CD4-positive, CD25-positive, alpha-beta regulatory T cell (primary cell): ENCODE measurements around the gene B3GNT8. TPM values are rescaled to one million over a fixed set of nuclear protein-coding genes. Genes with fewer than 3 reads are reported as not detected.

Experiments
- ATAC-seq, 2 donors: fragments of 150-1000 bp; cut with Tn5 transposase; one replicate each; pipeline ENCODE4 v1.10.0; 2021; ENCODE audit warnings: low read depth in 2 of 2, moderate number of reproducible peaks in 2 of 2, moderate library complexity in 1 of 2
- DNase-seq, 3 donors: peaks; one replicate each; pipeline versions ENCODE4 v3.0.0 to v3.0.0-alpha.2; 2012 to 2022; ENCODE audit warnings: mixed read lengths in 1 of 3
- H3K27ac ChIP-seq: one replicate; pipeline ENCODE4 v1.7.0; 2013; ENCODE audit warnings: mild to moderate bottlenecking, low read length; ENCODE audit not compliant: insufficient read depth, poor library complexity, severe bottlenecking
- H3K27me3 ChIP-seq: one replicate; pipeline ENCODE4 v1.7.0; 2013; ENCODE audit warnings: low read length; ENCODE audit not compliant: control insufficient read depth, insufficient read depth
- H3K36me3 ChIP-seq: one replicate; pipeline ENCODE4 v1.7.0; 2013; ENCODE audit warnings: mild to moderate bottlenecking, low read length, moderate library complexity; ENCODE audit not compliant: control insufficient read depth, insufficient read depth
- H3K4me1 ChIP-seq: 2 replicates; pipeline ENCODE4 v1.7.0; 2013; ENCODE audit warnings: mild to moderate bottlenecking, low read length; ENCODE audit not compliant: insufficient read depth, control insufficient read depth, poor library complexity, severe bottlenecking
- H3K4me3 ChIP-seq: one replicate; pipeline ENCODE4 v1.7.0; 2013; ENCODE audit warnings: low read depth, mild to moderate bottlenecking, low read length, moderate library complexity
- H3K9me3 ChIP-seq, 2 experiments: 1 replicate in 1 of 2; 2 replicates in 1 of 2; pipeline ENCODE4 v1.7.0; 2013; ENCODE audit warnings: low read length in 2 of 2, mild to moderate bottlenecking in 1 of 2, moderate library complexity in 1 of 2; ENCODE audit not compliant: control insufficient read depth in 2 of 2
- H3K27ac Mint-ChIP-seq, 3 donors: one replicate each; pipeline ENCODE4 v1.8.0; 2020 to 2022; ENCODE audit warnings: mild to moderate bottlenecking in 3 of 3, mixed read lengths in 3 of 3, moderate library complexity in 2 of 3
- H3K27me3 Mint-ChIP-seq: one replicate; pipeline ENCODE4 v1.8.0; 2022; ENCODE audit warnings: mild to moderate bottlenecking, mixed read lengths
- H3K36me3 Mint-ChIP-seq: one replicate; pipeline ENCODE4 v1.8.0; 2020; ENCODE audit warnings: mixed read lengths
- H3K4me1 Mint-ChIP-seq, 4 donors: one replicate each; pipeline ENCODE4 v1.8.0; 2020 to 2022; ENCODE audit warnings: mixed read lengths in 4 of 4, mild to moderate bottlenecking in 1 of 4
- H3K4me3 Mint-ChIP-seq, 4 donors: one replicate each; pipeline ENCODE4 v1.8.0; 2020 to 2022; ENCODE audit warnings: mild to moderate bottlenecking in 4 of 4, mixed read lengths in 4 of 4, moderate library complexity in 3 of 4
- H3K9me3 Mint-ChIP-seq, 7 donors: one replicate each; pipeline ENCODE4 v1.8.0; 2020 to 2022; ENCODE audit warnings: mixed read lengths in 7 of 7, mild to moderate bottlenecking in 3 of 7, moderate library complexity in 2 of 7
- polyA plus RNA-seq, 4 donors: library from polyadenylated mRNA; unstranded; fragments of 300-500 nt; fragmentation: Illumina TruSeq; gene quantifications; one replicate each; pipeline ENCODE4 v1.2.3, GENCODE V29; 2021
- total RNA-seq: library from RNA; stranded (reverse); gene quantifications from one replicate; pipeline ENCODE4 v1.2.3, GENCODE V29; 2022

The B3GNT8 gene
- total and polyA plus RNA-seq, 5 donors from 2014 or later, result 0.45 to 1.0 (median 0.67) TPM

- Histone ChIP-seq H3K4me3 (no peak overlapping the region), H3K36me3 (no peaks in the 10 kb centered on the region), H3K27me3 (no peaks in the 10 kb centered on the region), H3K27ac (no peak overlapping the region), H3K9me3 (no peaks in the 10 kb centered on the region), H3K4me1 (peaks cover 9% of the 10 kb centered on the region)
- no peak for ATAC-seq
- H3K27ac Mint-ChIP-seq, result no peak overlapping the region
- H3K27me3 Mint-ChIP-seq, result no peaks in the 10 kb centered on the region
- peak overlapping the region in 1 of 4 donors; percentile 35 for H3K4me3 Mint-ChIP-seq
- DNase-seq, result no peak
- H3K9me3 Mint-ChIP-seq, result no peaks in the 10 kb centered on the region
- peaks cover 10 to 31% (median 20%) of the 10 kb centered on the region in 4 donors for H3K4me1 Mint-ChIP-seq
- peaks cover 15% of the 10 kb centered on the region for H3K36me3 Mint-ChIP-seq
These were observed 23.8 kb downstream of the B3GNT8 start for GRCh38 chr19:41403181-41403970.

GRCh38 chr19:41402010-41402409, 25.2 kb downstream of the B3GNT8 start:
- DNase-seq (no peak), ATAC-seq (no peak)
- Mint-ChIP-seq H3K36me3 (peaks cover 9% of the 10 kb centered on the region), H3K27ac (no peak overlapping the region), H3K27me3 (no peaks in the 10 kb centered on the region), H3K4me3 (peak overlapping the region in 1 of 4 donors; percentile 43), H3K4me1 (peaks cover 21 to 40% (median 28%) of the 10 kb centered on the region in 4 donors), H3K9me3 (no peaks in the 10 kb centered on the region)
- no peaks in the 10 kb centered on the region for H3K27me3 ChIP-seq
- no peaks in the 10 kb centered on the region for H3K9me3 ChIP-seq
- H3K36me3 ChIP-seq, result no peaks in the 10 kb centered on the region
- no peak overlapping the region for H3K4me3 ChIP-seq
- H3K4me1 ChIP-seq, result peaks cover 15% of the 10 kb centered on the region
- no peak overlapping the region for H3K27ac ChIP-seq

DNA sequence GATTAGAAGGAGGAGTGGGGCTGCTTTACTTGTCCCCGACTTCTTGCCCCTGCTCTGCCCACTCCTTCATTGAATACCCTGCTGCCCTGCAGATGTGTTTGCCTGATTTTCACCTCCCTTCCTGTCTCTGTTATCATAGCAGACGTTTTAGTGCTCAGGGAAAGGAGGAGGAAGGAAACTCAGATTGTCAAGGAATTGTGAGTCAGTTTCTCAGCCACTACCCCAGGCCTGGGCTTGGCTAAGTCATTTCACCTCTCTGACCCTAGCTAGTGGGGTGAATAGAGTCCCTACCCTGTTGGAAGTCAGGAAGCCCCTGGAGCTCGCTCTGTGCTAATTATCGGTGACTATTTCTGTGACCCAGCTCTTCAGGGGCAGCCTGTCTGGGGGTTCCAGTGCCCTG, 25.7 kb downstream of the B3GNT8 start:
- Histone ChIP-seq H3K27ac (no peak overlapping the region), H3K4me1 (peaks cover 19% of the 10 kb centered on the region), H3K9me3 (no peaks in the 10 kb centered on the region), H3K4me3 (no peak overlapping the region), H3K36me3 (no peaks in the 10 kb centered on the region), H3K27me3 (no peaks in the 10 kb centered on the region)
- H3K36me3 Mint-ChIP-seq, result peaks cover 7% of the 10 kb centered on the region
- H3K27ac Mint-ChIP-seq, result peak overlapping the region in 1 of 3 donors; percentile 71
- ATAC-seq (no peak), DNase-seq (no peak)
- H3K4me3 Mint-ChIP-seq, result peak overlapping the region in 1 of 4 donors; percentile 84
- peaks cover 19 to 44% (median 29%) of the 10 kb centered on the region in 4 donors for H3K4me1 Mint-ChIP-seq
- no peaks in the 10 kb centered on the region for H3K27me3 Mint-ChIP-seq
- no peaks in the 10 kb centered on the region for H3K9me3 Mint-ChIP-seq

GRCh38 chr19:41399525-41399924, 27.6 kb downstream of the B3GNT8 start:
- Histone ChIP-seq H3K36me3 (no peaks in the 10 kb centered on the region), H3K27me3 (no peaks in the 10 kb centered on the region), H3K4me3 (no peak overlapping the region), H3K27ac (no peak overlapping the region), H3K4me1 (peaks cover 31% of the 10 kb centered on the region), H3K9me3 (no peaks in the 10 kb centered on the region)
- Mint-ChIP-seq H3K9me3 (no peaks in the 10 kb centered on the region), H3K36me3 (peaks cover 14% of the 10 kb centered on the region), H3K27me3 (no peaks in the 10 kb centered on the region), H3K4me3 (peak overlapping the region in 3 of 4 donors; percentile 95 to 98 (median 96)), H3K4me1 (peaks cover 25 to 59% (median 37%) of the 10 kb centered on the region in 4 donors), H3K27ac (peak overlapping the region in 2 of 3 donors; percentile 31 to 88)
- ATAC-seq, result no peak
- DNase-seq, result no peak

- Histone ChIP-seq H3K27ac (no peak overlapping the region), H3K4me1 (peaks cover 31% of the 10 kb centered on the region), H3K36me3 (no peaks in the 10 kb centered on the region), H3K27me3 (no peaks in the 10 kb centered on the region), H3K9me3 (no peaks in the 10 kb centered on the region), H3K4me3 (peak overlapping the region; percentile 100)
- ATAC-seq (no peak), DNase-seq (no peak)
- H3K9me3 Mint-ChIP-seq, result no peaks in the 10 kb centered on the region
- H3K4me3 Mint-ChIP-seq, result peak overlapping the region; percentile 79 to 98 (median 96)
- H3K27ac Mint-ChIP-seq, result peak overlapping the region in 2 of 3 donors; percentile 46 to 99
- peaks cover 14% of the 10 kb centered on the region for H3K36me3 Mint-ChIP-seq
- H3K4me1 Mint-ChIP-seq, result peaks cover 25 to 59% (median 37%) of the 10 kb centered on the region in 4 donors
- H3K27me3 Mint-ChIP-seq, result no peaks in the 10 kb centered on the region
These were observed 28.1 kb downstream of the B3GNT8 start for GRCh38 chr19:41399091-41399490.

- Mint-ChIP-seq H3K27ac (peak overlapping the region in 2 of 3 donors; percentile 46 to 99), H3K27me3 (no peaks in the 10 kb centered on the region), H3K4me1 (peaks cover 25 to 59% (median 37%) of the 10 kb centered on the region in 4 donors), H3K4me3 (peak overlapping the region; percentile 79 to 98 (median 96)), H3K36me3 (peaks cover 14% of the 10 kb centered on the region), H3K9me3 (no peaks in the 10 kb centered on the region)
- Histone ChIP-seq H3K27ac (peak overlapping the region; percentile 98), H3K27me3 (no peaks in the 10 kb centered on the region), H3K4me3 (peak overlapping the region; percentile 100), H3K9me3 (no peaks in the 10 kb centered on the region), H3K36me3 (no peaks in the 10 kb centered on the region), H3K4me1 (peaks cover 31% of the 10 kb centered on the region)
- DNase-seq, result no peak
- no peak for ATAC-seq
These were observed 28.6 kb downstream of the B3GNT8 start for GRCh38 chr19:41398598-41398997.

DNA sequence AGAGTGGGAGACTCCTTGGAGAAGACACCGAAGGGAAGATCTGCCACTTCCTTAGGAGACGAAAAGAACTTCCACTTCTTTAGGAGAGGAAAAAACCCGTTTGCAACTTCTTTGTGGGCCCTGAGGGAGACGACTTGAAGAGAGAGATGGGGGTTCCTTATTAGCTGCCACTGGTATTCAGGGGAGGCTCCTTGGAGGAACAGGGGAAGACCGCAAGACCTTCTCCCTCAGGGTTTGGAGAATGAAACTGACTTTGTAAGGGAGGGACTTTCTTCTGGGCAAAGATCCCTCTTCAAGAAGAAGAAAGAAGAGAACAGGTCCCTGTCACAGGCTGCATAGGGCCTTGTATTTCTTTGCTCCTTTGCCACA, 29.1 kb downstream of the B3GNT8 start:
- Mint-ChIP-seq H3K27me3 (no peaks in the 10 kb centered on the region), H3K4me3 (peak overlapping the region; percentile 95 to 99 (median 97)), H3K36me3 (peaks cover 14% of the 10 kb centered on the region), H3K4me1 (peaks cover 25 to 56% (median 37%) of the 10 kb centered on the region in 4 donors), H3K27ac (peak overlapping the region; percentile 99 to 100 (median 100)), H3K9me3 (no peaks in the 10 kb centered on the region)
- no peaks in the 10 kb centered on the region for H3K36me3 ChIP-seq
- peak overlapping the region; percentile 98 for H3K27ac ChIP-seq
- peak overlapping the region; percentile 100 for H3K4me3 ChIP-seq
- H3K9me3 ChIP-seq, result no peaks in the 10 kb centered on the region
- ATAC-seq, result no peak
- no peaks in the 10 kb centered on the region for H3K27me3 ChIP-seq
- peaks cover 31% of the 10 kb centered on the region for H3K4me1 ChIP-seq
- DNase-seq, result no peak
